T-cell (primary cell): ENCODE data around the gene TMC3. TPM values are rescaled to one million over a fixed set of nuclear protein-coding genes. Genes with fewer than 3 reads are reported as not detected.

Experiments used
- ATAC-seq, 4 experiments: fragments of 200-7000 bp in 3 of 4; fragments of 150-1000 bp in 1 of 4; cut with Tn5 transposase; replicated peaks in 1 of 4; 1 replicate in 3 of 4; 2 replicates in 1 of 4; pipeline ENCODE4 v1.10.0; 2021; ENCODE audit warnings: moderate library complexity in 3 of 4, mild to moderate bottlenecking in 2 of 4, moderate number of reproducible peaks in 1 of 4
- CTCF ChIA-PET, 2 donors: fragments of 300-600 bp; sonication (Branson Sonifier 250); formaldehyde crosslinking; loops; one replicate each; lab custom pipeline; 2022; ENCODE audit warnings: antibody characterized with exemption in 2 of 2; lab: Charles Lee
- POLR2A ChIA-PET, 2 donors: fragments of 300-600 bp; sonication (Branson Sonifier 250); formaldehyde crosslinking; loops; one replicate each; lab custom pipeline; 2022; ENCODE audit warnings: antibody characterized with exemption in 2 of 2; lab: Charles Lee
- DNase-seq, 35 experiments: peaks; one replicate each; pipeline versions ENCODE4 v3.0.0 to v3.0.0-alpha.2; 2013 to 2023
- H3K27ac ChIP-seq: one replicate; pipeline ENCODE4 v1.5.1; 2013; ENCODE audit warnings: low read length
- H3K27me3 ChIP-seq, 2 experiments: replicated peaks in 1 of 2; 1 replicate in 1 of 2; 2 replicates in 1 of 2; pipeline versions ENCODE4 v1.6.1 to v1.7.0; 2013; ENCODE audit warnings: low read length in 1 of 2, mixed read lengths in 1 of 2; ENCODE audit not compliant: control insufficient read depth in 2 of 2, insufficient read depth in 2 of 2; ENCODE audit errors: extremely low read depth in 1 of 2
- H3K36me3 ChIP-seq, 2 donors: 1 replicate in 1 of 2; 2 replicates in 1 of 2; pipeline versions ENCODE4 v1.6.1 to v1.7.0; 2013; ENCODE audit warnings: low read length in 1 of 2; ENCODE audit not compliant: control insufficient read depth in 2 of 2, insufficient read depth in 1 of 2; ENCODE audit errors: extremely low read depth in 1 of 2
- H3K4me1 ChIP-seq, 2 experiments: 1 replicate in 1 of 2; 2 replicates in 1 of 2; pipeline versions ENCODE4 v1.6.1 to v1.7.0; 2013; ENCODE audit warnings: low read length in 2 of 2, mixed read lengths in 1 of 2; ENCODE audit not compliant: insufficient read depth in 2 of 2, control insufficient read depth in 1 of 2; ENCODE audit errors: extremely low read depth in 1 of 2
- H3K4me3 ChIP-seq, 2 donors: 1 replicate in 1 of 2; 2 replicates in 1 of 2; pipeline versions ENCODE4 v1.5.1 to v1.7.0; 2013; ENCODE audit warnings: mild to moderate bottlenecking in 2 of 2, low read length in 1 of 2, moderate library complexity in 1 of 2; ENCODE audit not compliant: control insufficient read depth in 1 of 2; ENCODE audit errors: extremely low read depth in 1 of 2
- H3K9me3 ChIP-seq: 2 replicates; pipeline ENCODE4 v1.7.0; 2013
- H3K27ac Mint-ChIP-seq, 2 donors: one replicate each; pipeline ENCODE4 v1.8.0; 2020 to 2021; ENCODE audit warnings: mild to moderate bottlenecking in 2 of 2, mixed read lengths in 2 of 2
- H3K27me3 Mint-ChIP-seq, 2 donors: one replicate each; pipeline ENCODE4 v1.8.0; 2021 to 2022; ENCODE audit warnings: mixed read lengths in 2 of 2
- H3K36me3 Mint-ChIP-seq: one replicate; pipeline ENCODE4 v1.8.0; 2021; ENCODE audit warnings: mixed read lengths
- H3K4me1 Mint-ChIP-seq, 3 donors: one replicate each; pipeline ENCODE4 v1.8.0; 2020 to 2022; ENCODE audit warnings: mixed read lengths in 3 of 3, mild to moderate bottlenecking in 1 of 3
- H3K4me3 Mint-ChIP-seq, 3 donors: one replicate each; pipeline ENCODE4 v1.8.0; 2020 to 2022; ENCODE audit warnings: mild to moderate bottlenecking in 3 of 3, mixed read lengths in 3 of 3, moderate library complexity in 3 of 3
- H3K9me3 Mint-ChIP-seq, 3 donors: one replicate each; pipeline ENCODE4 v1.8.0; 2020 to 2022; ENCODE audit warnings: mixed read lengths in 3 of 3
- WGBS: methylation state at CpG from one replicate; pipeline ENCODE4 v1.1.5; 2013; ENCODE audit warnings: missing lambda C conversion rate; ENCODE audit not compliant: insufficient coverage; 5-methylcytosine and 5-hydroxymethylcytosine counted together
- total RNA-seq, 35 experiments: library from RNA in 6 of 35; stranded (reverse) in 6 of 35; fragments of 120-200 nt in 1 of 35; gene quantifications; one replicate each; pipeline versions ENCODE4 v1.2.1 to v1.2.4 and lab custom pipeline; 2013 to 2026

The TMC3 gene
- total RNA-seq, 5 donors from 2014 or later (not counting 1 experiment from before 2014, with no cell fraction given): not detected

GRCh38 chr15:81293728-81294515 lies 80.1 kb downstream of the TMC3 start:
- POLR2A ChIA-PET: interaction anchor here (0.6 to 1.5 kb wide), 3 partner anchors 13 to 294 kb away, joined by 3 to 4 read pairs (median 3); partner anchors contain the start of gene STARD5 (in 1 of the 2)
- no peaks in the 10 kb centered on the region for H3K27me3 Mint-ChIP-seq
- Histone ChIP-seq H3K27ac (peak overlapping the region; percentile 94), H3K4me1 (peaks cover 63 to 75% of the 10 kb centered on the region in 2 experiments), H3K4me3 (peak overlapping the region; percentile 30 to 81), H3K27me3 (no peaks in the 10 kb centered on the region), H3K36me3 (peaks cover 2 to 6% of the 10 kb centered on the region in 2 donors), H3K9me3 (no peaks in the 10 kb centered on the region)
- ATAC-seq (peak; percentile 69 to 78 (median 74)), DNase-seq (peak; percentile 61 to 92 (median 78))
- H3K36me3 Mint-ChIP-seq: peaks cover 20% of the 10 kb centered on the region
- CTCF ChIA-PET: interaction anchor here in 1 of 2 donors (0.9 to 1.5 kb wide), 3 partner anchors 18 to 30 kb away, joined by 3 to 6 read pairs (median 5); partner anchors contain the start of gene STARD5
- peak overlapping the region; percentile 100 for H3K27ac Mint-ChIP-seq
- H3K9me3 Mint-ChIP-seq: no peaks in the 10 kb centered on the region
- peaks cover 77 to 89% (median 77%) of the 10 kb centered on the region in 3 donors for H3K4me1 Mint-ChIP-seq
- H3K4me3 Mint-ChIP-seq: peak overlapping the region; percentile 78 to 100 (median 95)
- 0% methylated on average over 5 of the region's 9 CpGs for WGBS

- Histone ChIP-seq H3K27me3 (no peaks in the 10 kb centered on the region), H3K4me3 (peak overlapping the region; percentile 30 to 32), H3K9me3 (no peaks in the 10 kb centered on the region), H3K36me3 (no peaks in the 10 kb centered on the region), H3K4me1 (peaks cover 76 to 78% of the 10 kb centered on the region in 2 experiments), H3K27ac (peak overlapping the region; percentile 94)
- H3K4me1 Mint-ChIP-seq: peaks cover 89 to 91% (median 91%) of the 10 kb centered on the region in 3 donors
- peak in 1 of 4 experiments; percentile 22 for ATAC-seq
- DNase-seq: peak in 27 of 35 experiments; percentile 27 to 75 (median 46)
- no peaks in the 10 kb centered on the region for H3K27me3 Mint-ChIP-seq
- no peaks in the 10 kb centered on the region for H3K9me3 Mint-ChIP-seq
- 56% methylated on average over 6 of the region's 12 CpGs for WGBS
- POLR2A ChIA-PET: interaction anchor here (0.8 to 1.6 kb wide), 4 partner anchors 9 to 16 kb away, joined by 3 to 5 read pairs (median 4); no protein-coding TSS in a partner anchor
- CTCF ChIA-PET: interaction anchor here (0.8 to 1.8 kb wide), 4 partner anchors 17 to 109 kb away, joined by 4 to 15 read pairs (median 6); no protein-coding TSS in a partner anchor
- H3K4me3 Mint-ChIP-seq: peak overlapping the region; percentile 78 to 100 (median 95)
- H3K36me3 Mint-ChIP-seq: peaks cover 6% of the 10 kb centered on the region
- peak overlapping the region; percentile 100 for H3K27ac Mint-ChIP-seq
These were observed 81.5 kb downstream of the TMC3 start for GRCh38 chr15:81292523-81293001.

DNA sequence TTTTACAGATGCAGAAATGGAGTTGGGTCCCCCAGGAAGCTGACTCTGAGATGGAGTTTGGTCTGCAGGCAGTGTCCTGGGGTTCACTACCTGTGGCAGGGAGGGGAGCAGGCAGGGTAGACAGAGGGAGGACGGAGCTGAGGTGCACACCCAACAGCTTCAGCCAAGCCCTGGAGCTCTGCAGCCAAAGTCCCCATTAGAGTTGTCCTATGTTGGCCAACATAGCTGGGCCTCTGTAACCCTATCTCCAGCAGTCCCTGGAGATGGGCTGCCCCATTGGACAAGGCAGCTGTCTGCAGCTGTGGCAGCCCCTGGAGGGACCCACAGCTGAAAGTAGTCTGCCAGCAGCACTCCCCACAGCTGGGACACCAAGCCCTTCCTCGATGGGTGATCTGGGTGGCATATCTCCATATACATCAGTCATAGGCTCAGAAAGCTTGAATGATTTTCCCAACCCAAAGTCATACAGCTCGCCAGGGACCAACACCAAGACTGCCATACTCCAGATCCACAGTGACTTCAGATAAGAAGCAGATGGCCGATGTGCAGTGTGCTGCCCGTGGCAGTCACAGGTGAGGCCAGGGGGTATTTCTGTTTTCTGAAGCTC lies 82.0 kb downstream of the TMC3 start:
- peak overlapping the region; percentile 100 for H3K27ac Mint-ChIP-seq
- DNase-seq (no peak), ATAC-seq (no peak)
- H3K27me3 ChIP-seq: no peaks in the 10 kb centered on the region
- no peaks in the 10 kb centered on the region for H3K36me3 ChIP-seq
- H3K27ac ChIP-seq: peak overlapping the region; percentile 94
- H3K27me3 Mint-ChIP-seq: no peaks in the 10 kb centered on the region
- ChIA-PET CTCF (interaction anchor here (0.8 to 2.4 kb wide), 7 partner anchors 10 to 110 kb away, joined by 3 to 15 read pairs (median 7); no protein-coding TSS in a partner anchor), POLR2A (interaction anchor here (0.7 to 1.6 kb wide), 4 partner anchors 9 to 17 kb away, joined by 3 to 5 read pairs (median 3); no protein-coding TSS in a partner anchor)
- peaks cover 3% of the 10 kb centered on the region for H3K36me3 Mint-ChIP-seq
- peak overlapping the region in 1 of 2 donors; percentile 32 for H3K4me3 ChIP-seq
- H3K4me1 ChIP-seq: peaks cover 81 to 83% of the 10 kb centered on the region in 2 experiments
- WGBS: 18% methylated on average over 4 of the region's 5 CpGs
- H3K4me1 Mint-ChIP-seq: peaks cover 95 to 96% (median 96%) of the 10 kb centered on the region in 3 donors
- H3K9me3 Mint-ChIP-seq: no peaks in the 10 kb centered on the region
- peak overlapping the region; percentile 78 to 100 (median 95) for H3K4me3 Mint-ChIP-seq
- H3K9me3 ChIP-seq: no peaks in the 10 kb centered on the region

- 93% methylated on average over 2 of the region's 4 CpGs for WGBS
- ATAC-seq: no peak
- Histone ChIP-seq H3K4me3 (no peak overlapping the region), H3K27me3 (no peaks in the 10 kb centered on the region), H3K9me3 (no peaks in the 10 kb centered on the region), H3K27ac (peak overlapping the region; percentile 94), H3K4me1 (peaks cover 85 to 86% of the 10 kb centered on the region in 2 experiments), H3K36me3 (no peaks in the 10 kb centered on the region)
- CTCF ChIA-PET: interaction anchor here (0.8 to 2.4 kb wide), 5 partner anchors 8 to 35 kb away, joined by 3 to 15 read pairs (median 6); no protein-coding TSS in a partner anchor
- no peak for DNase-seq
- no peaks in the 10 kb centered on the region for H3K27me3 Mint-ChIP-seq
- POLR2A ChIA-PET: no interaction called here
- peak overlapping the region; percentile 86 to 97 for H3K27ac Mint-ChIP-seq
- H3K36me3 Mint-ChIP-seq: no peaks in the 10 kb centered on the region
- H3K9me3 Mint-ChIP-seq: no peaks in the 10 kb centered on the region
- H3K4me1 Mint-ChIP-seq: peaks cover 96 to 99% (median 97%) of the 10 kb centered on the region in 3 donors
- peak overlapping the region in 1 of 3 donors; percentile 72 for H3K4me3 Mint-ChIP-seq
These were observed 84.1 kb downstream of the TMC3 start for GRCh38 chr15:81289910-81290309.

DNA sequence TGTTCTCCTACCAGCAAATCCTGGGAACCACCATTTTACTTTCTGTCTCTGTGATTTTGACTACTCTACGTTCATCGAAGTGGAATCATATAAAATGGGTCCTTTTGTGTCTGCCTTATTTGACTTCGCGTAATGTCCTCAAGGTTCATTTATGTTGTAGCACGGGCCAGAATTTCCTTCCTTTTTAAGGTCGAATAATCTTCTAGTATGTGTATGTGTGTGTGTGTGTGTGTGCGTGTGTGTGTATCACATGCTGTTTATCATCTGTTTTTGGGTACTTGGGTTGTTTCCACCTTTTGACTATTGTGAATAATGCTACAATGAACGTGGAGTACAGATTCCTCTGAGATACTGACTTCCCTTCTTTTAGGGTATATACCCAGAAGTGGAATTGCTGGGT lies 85.4 kb downstream of the TMC3 start:
- Mint-ChIP-seq H3K9me3 (no peaks in the 10 kb centered on the region), H3K4me3 (peak overlapping the region in 1 of 3 donors; percentile 72), H3K27ac (peak overlapping the region; percentile 68 to 97), H3K36me3 (no peaks in the 10 kb centered on the region), H3K4me1 (peaks cover 92 to 95% (median 93%) of the 10 kb centered on the region in 3 donors), H3K27me3 (no peaks in the 10 kb centered on the region)
- Histone ChIP-seq H3K27ac (peak overlapping the region; percentile 86), H3K9me3 (no peaks in the 10 kb centered on the region), H3K4me1 (peaks cover 84 to 85% of the 10 kb centered on the region in 2 experiments), H3K4me3 (no peak overlapping the region), H3K36me3 (no peaks in the 10 kb centered on the region), H3K27me3 (no peaks in the 10 kb centered on the region)
- DNase-seq (no peak), ATAC-seq (no peak)
- ChIA-PET CTCF (no interaction called here), POLR2A (no interaction called here)
- 70% methylated on average over 5 of the region's 8 CpGs for WGBS
